ENCODE results near the gene KRTAP1-3.
"Not testable (repeated sequence)": the region's sequence is repeated elsewhere in the genome, so short reads cannot be mapped to it uniquely, and the experiment has no call there.

KRTAP1-3 gene

GRCh38 chr17:41052566-41052965, 17.9 kb upstream of the KRTAP1-3 start:
- no peak overlapping the region for H2AFZ ChIP-seq (ENCODE audit: low read depth)
- H3K36me3 ChIP-seq (ENCODE audit: insufficient read depth): no peaks in the 10 kb centered on the region
- no peaks in the 10 kb centered on the region for H3K4me1 ChIP-seq (ENCODE audit: low read depth, poor library complexity, severe bottlenecking)
- H4K20me1 ChIP-seq (ENCODE audit: insufficient read depth): no peaks in the 10 kb centered on the region
- H3K79me2 ChIP-seq (ENCODE audit: insufficient read depth, low read depth): no peaks in the 10 kb centered on the region
- H3K27ac ChIP-seq: no peak overlapping the region
- no peaks in the 10 kb centered on the region for H3K27me3 ChIP-seq (ENCODE audit: insufficient read depth, low read depth)
- H3K4me3 ChIP-seq (IDR thresholded peaks at IDR 0.05; ENCODE audit: insufficient read depth, low read depth, low read length): no peak overlapping the region
- H3K4me2 ChIP-seq: no peak overlapping the region
- TF ChIP-seq CTCF (conservative IDR thresholded peaks at IDR 0.05; ENCODE audit: low read depth, low read length): no peak
- H3K9ac ChIP-seq: no peak overlapping the region

GRCh38 chr17:41049110-41049509, 14.4 kb upstream of the KRTAP1-3 start:
- Histone ChIP-seq H3K27me3 (ENCODE audit: insufficient read depth, low read depth) (no peaks in the 10 kb centered on the region), H2AFZ (ENCODE audit: low read depth) (no peak overlapping the region), H3K36me3 (ENCODE audit: insufficient read depth) (no peaks in the 10 kb centered on the region), H3K9ac (no peak overlapping the region), H3K4me1 (ENCODE audit: low read depth, poor library complexity, severe bottlenecking) (no peaks in the 10 kb centered on the region), H3K27ac (no peak overlapping the region), H3K4me2 (no peak overlapping the region), H3K79me2 (ENCODE audit: insufficient read depth, low read depth) (no peaks in the 10 kb centered on the region), H4K20me1 (ENCODE audit: insufficient read depth) (no peaks in the 10 kb centered on the region), H3K4me3 (IDR thresholded peaks at IDR 0.05; ENCODE audit: insufficient read depth, low read depth, low read length) (no peak overlapping the region)
- TF ChIP-seq CTCF (conservative IDR thresholded peaks at IDR 0.05; ENCODE audit: low read depth, low read length): no peak

GRCh38 chr17:41048441-41048840, 13.8 kb upstream of the KRTAP1-3 start:
- Histone ChIP-seq H3K4me1 (ENCODE audit: low read depth, poor library complexity, severe bottlenecking) (no peaks in the 10 kb centered on the region), H3K27me3 (ENCODE audit: insufficient read depth, low read depth) (no peaks in the 10 kb centered on the region), H2AFZ (ENCODE audit: low read depth) (no peak overlapping the region), H4K20me1 (ENCODE audit: insufficient read depth) (no peaks in the 10 kb centered on the region), H3K27ac (no peak overlapping the region), H3K4me3 (IDR thresholded peaks at IDR 0.05; ENCODE audit: insufficient read depth, low read depth, low read length) (no peak overlapping the region), H3K79me2 (ENCODE audit: insufficient read depth, low read depth) (no peaks in the 10 kb centered on the region), H3K9ac (no peak overlapping the region), H3K36me3 (ENCODE audit: insufficient read depth) (no peaks in the 10 kb centered on the region), H3K4me2 (no peak overlapping the region)
- TF ChIP-seq CTCF (conservative IDR thresholded peaks at IDR 0.05; ENCODE audit: low read depth, low read length): no peak

- not testable (repeated sequence) for H3K4me1 ChIP-seq (ENCODE audit: low read depth, poor library complexity, severe bottlenecking); H2AFZ ChIP-seq (ENCODE audit: low read depth); H3K4me2 ChIP-seq; H3K79me2 ChIP-seq (ENCODE audit: insufficient read depth, low read depth); H4K20me1 ChIP-seq (ENCODE audit: insufficient read depth); H3K9ac ChIP-seq; H3K27ac ChIP-seq; H3K4me3 ChIP-seq (IDR thresholded peaks at IDR 0.05; ENCODE audit: insufficient read depth, low read depth, low read length); H3K27me3 ChIP-seq (ENCODE audit: insufficient read depth, low read depth); H3K36me3 ChIP-seq (ENCODE audit: insufficient read depth)
Measured at GRCh38 chr17:41046735-41047465, 12.2 kb upstream of the KRTAP1-3 start, which contains the start of gene KRTAP2-1. TSS of gene KRTAP2-1 (minus strand) at chr17:41047316. CDS start at chr17:41047267, 49 bp downstream.

GRCh38 chr17:41042953-41043352, 8.3 kb upstream of the KRTAP1-3 start:
- Histone ChIP-seq H4K20me1 (ENCODE audit: insufficient read depth) (no peaks in the 10 kb centered on the region), H3K36me3 (ENCODE audit: insufficient read depth) (no peaks in the 10 kb centered on the region), H3K27ac (no peak overlapping the region), H3K79me2 (ENCODE audit: insufficient read depth, low read depth) (no peaks in the 10 kb centered on the region), H3K4me1 (ENCODE audit: low read depth, poor library complexity, severe bottlenecking) (no peaks in the 10 kb centered on the region), H3K27me3 (ENCODE audit: insufficient read depth, low read depth) (no peaks in the 10 kb centered on the region), H3K4me3 (IDR thresholded peaks at IDR 0.05; ENCODE audit: insufficient read depth, low read depth, low read length) (no peak overlapping the region), H3K9ac (no peak overlapping the region), H3K4me2 (no peak overlapping the region), H2AFZ (ENCODE audit: low read depth) (no peak overlapping the region)
- no peak for TF ChIP-seq CTCF (conservative IDR thresholded peaks at IDR 0.05; ENCODE audit: low read depth, low read length)

- not testable (repeated sequence) for H3K36me3 ChIP-seq (ENCODE audit: insufficient read depth); H3K4me1 ChIP-seq (ENCODE audit: low read depth, poor library complexity, severe bottlenecking); H3K79me2 ChIP-seq (ENCODE audit: insufficient read depth, low read depth); H3K27me3 ChIP-seq (ENCODE audit: insufficient read depth, low read depth); H3K9ac ChIP-seq; H3K4me2 ChIP-seq; H3K27ac ChIP-seq; H2AFZ ChIP-seq (ENCODE audit: low read depth); H4K20me1 ChIP-seq (ENCODE audit: insufficient read depth); H3K4me3 ChIP-seq (IDR thresholded peaks at IDR 0.05; ENCODE audit: insufficient read depth, low read depth, low read length)
Measured at GRCh38 chr17:41040783-41041571, 6.3 kb upstream of the KRTAP1-3 start, which contains the start of gene KRTAP1-1. TSS of gene KRTAP1-1 (minus strand) at chr17:41041450. CDS start at chr17:41041397, 53 bp downstream.

All from KMS-11 (cell line).